Peyer's patch (tissue), 4 donors: ENCODE data around the gene PKMYT1. TPM values are rescaled to one million over a fixed set of nuclear protein-coding genes. Genes with fewer than 3 reads are reported as not detected.

Experiments
- DNase-seq, 3 donors: peaks; one replicate each; pipeline ENCODE4 v3.0.0-alpha.2; 2017 to 2019
- H3K27ac ChIP-seq, 4 donors: fragments of 200-600 bp; sonication (generic); one replicate each; pipeline ENCODE4 v1.5.1; 2016 to 2019
- H3K27me3 ChIP-seq, 2 donors: fragments of 200-600 bp; sonication (generic); one replicate each; pipeline ENCODE4 v1.5.1; 2019
- H3K36me3 ChIP-seq, 3 donors: fragments of 200-600 bp; sonication (generic); one replicate each; pipeline ENCODE4 v1.5.1; 2016 to 2019
- H3K4me1 ChIP-seq, 4 donors: fragments of 200-600 bp; sonication (generic); one replicate each; pipeline ENCODE4 v1.5.1; 2016 to 2019
- H3K4me3 ChIP-seq, 4 donors: fragments of 200-600 bp; sonication (generic); 1 replicate in 3 of 4; 2 replicates in 1 of 4; pipeline ENCODE4 v1.5.1; 2016 to 2019; ENCODE audit warnings: mild to moderate bottlenecking in 1 of 4
- H3K9me3 ChIP-seq, 4 donors: fragments of 200-600 bp; sonication (generic); one replicate each; pipeline ENCODE4 v1.5.1; 2016 to 2019; ENCODE audit warnings: mild to moderate bottlenecking in 1 of 4
- CTCF ChIP-seq, 6 experiments: fragments of 450-650 bp in 4 of 6; fragments of 200-600 bp in 2 of 6; sonication (generic) in 1 of 6; IDR thresholded peaks; one replicate each; pipeline ENCODE4 v1.5.1; 2017 to 2019; ENCODE audit warnings: antibody characterized with exemption in 6 of 6, mild to moderate bottlenecking in 3 of 6, moderate library complexity in 1 of 6
- POLR2A ChIP-seq, 2 donors: fragments of 450-650 bp; IDR thresholded peaks; one replicate each; pipeline ENCODE4 v1.5.1; 2017; ENCODE audit warnings: antibody characterized with exemption in 2 of 2, mild to moderate bottlenecking in 2 of 2, moderate library complexity in 2 of 2
- total RNA-seq, 4 donors: library from RNA; depleted of rRNA; stranded (reverse); fragments of >200 nt; gene quantifications; one replicate each; pipeline ENCODE4 v1.1.0, GENCODE V29; 2016

The PKMYT1 gene
- total RNA-seq, 4 donors from 2014 or later: 4.3 to 23.9 (median 6.0) TPM

- TF ChIP-seq CTCF (IDR thresholded peaks at IDR 0.05) (no peak), POLR2A (IDR thresholded peaks at IDR 0.05) (no peak)
- no peak for DNase-seq
- H3K27ac ChIP-seq: no peak overlapping the region
- H3K27me3 ChIP-seq: no peaks in the 10 kb centered on the region
- no peak overlapping the region for H3K4me3 ChIP-seq
- H3K4me1 ChIP-seq: peaks cover 0 to 3% (median 0%) of the 10 kb centered on the region in 4 donors
- no peaks in the 10 kb centered on the region for H3K36me3 ChIP-seq
- no peaks in the 10 kb centered on the region for H3K9me3 ChIP-seq
Observed at GRCh38 chr16:2999929-3000328, 19.7 kb upstream of the PKMYT1 start.

DNA sequence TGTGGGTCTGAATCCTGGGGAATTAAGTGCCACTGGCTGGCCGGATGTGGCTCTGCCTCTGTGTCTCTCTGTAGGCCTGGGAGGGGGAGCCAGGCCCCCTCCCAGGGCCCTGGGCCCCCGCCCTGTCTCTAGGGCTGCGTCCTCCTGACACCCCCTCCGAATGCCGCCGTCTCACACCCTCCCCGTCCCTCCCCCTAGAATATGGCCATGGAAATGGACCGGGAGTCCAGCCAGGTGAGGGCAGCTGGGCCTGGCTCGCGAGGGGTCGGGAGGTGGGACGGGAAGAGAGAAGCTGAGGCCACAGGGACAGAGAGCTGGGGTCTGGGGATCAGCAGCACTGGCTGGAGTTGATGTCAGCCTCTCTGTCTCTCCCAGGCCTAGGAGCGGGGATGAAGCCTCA, 16.1 kb upstream of the PKMYT1 start:
- no peak for DNase-seq
- TF ChIP-seq CTCF (IDR thresholded peaks at IDR 0.05) (no peak), POLR2A (IDR thresholded peaks at IDR 0.05) (no peak)

DNA sequence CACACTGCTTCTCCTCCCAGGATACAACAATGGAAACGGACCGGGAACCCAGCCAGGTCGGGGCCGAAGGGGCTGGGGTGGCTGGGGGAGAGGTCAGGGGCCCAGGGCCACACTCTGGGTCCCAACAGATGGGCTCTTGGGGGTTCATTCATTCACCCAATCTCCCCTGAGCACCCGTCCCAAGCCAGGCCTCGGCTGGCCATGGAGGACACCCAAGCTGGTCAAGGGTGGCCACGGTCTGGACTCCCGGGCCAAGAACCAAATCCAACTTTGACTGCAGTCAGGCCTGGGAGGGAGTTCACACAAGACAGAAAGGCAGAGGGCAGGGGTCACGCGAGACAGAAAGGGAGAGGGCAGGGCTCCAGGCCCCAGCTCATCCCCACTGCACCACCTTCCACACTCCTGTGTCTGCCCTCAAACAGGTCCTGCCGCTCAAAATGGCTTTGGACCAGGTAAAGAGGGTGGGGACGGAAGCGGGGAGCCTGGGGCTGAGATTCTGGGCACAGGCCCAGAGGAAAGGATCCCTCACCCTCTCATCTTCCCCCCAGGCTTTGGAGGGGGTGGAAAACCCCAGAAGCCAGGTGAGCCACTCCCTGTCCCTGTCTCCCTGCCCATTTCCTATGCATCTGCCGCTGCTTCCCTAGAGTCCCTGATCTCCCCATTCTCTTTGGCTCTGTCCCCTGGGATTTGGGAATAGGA, 12.3 kb upstream of the PKMYT1 start:
- Histone ChIP-seq H3K9me3 (no peaks in the 10 kb centered on the region), H3K36me3 (no peaks in the 10 kb centered on the region), H3K4me1 (no peaks in the 10 kb centered on the region), H3K27ac (no peak overlapping the region), H3K4me3 (no peak overlapping the region), H3K27me3 (no peaks in the 10 kb centered on the region)
- no peak for TF ChIP-seq CTCF (IDR thresholded peaks at IDR 0.05)
- no peak for TF ChIP-seq POLR2A (IDR thresholded peaks at IDR 0.05)
- no peak for DNase-seq

More for the DNA sequence above, 16.1 kb upstream of the PKMYT1 start:
- Histone ChIP-seq H3K27ac (no peak overlapping the region), H3K9me3 (no peaks in the 10 kb centered on the region), H3K27me3 (no peaks in the 10 kb centered on the region), H3K4me3 (no peak overlapping the region), H3K36me3 (no peaks in the 10 kb centered on the region), H3K4me1 (no peaks in the 10 kb centered on the region)

DNA sequence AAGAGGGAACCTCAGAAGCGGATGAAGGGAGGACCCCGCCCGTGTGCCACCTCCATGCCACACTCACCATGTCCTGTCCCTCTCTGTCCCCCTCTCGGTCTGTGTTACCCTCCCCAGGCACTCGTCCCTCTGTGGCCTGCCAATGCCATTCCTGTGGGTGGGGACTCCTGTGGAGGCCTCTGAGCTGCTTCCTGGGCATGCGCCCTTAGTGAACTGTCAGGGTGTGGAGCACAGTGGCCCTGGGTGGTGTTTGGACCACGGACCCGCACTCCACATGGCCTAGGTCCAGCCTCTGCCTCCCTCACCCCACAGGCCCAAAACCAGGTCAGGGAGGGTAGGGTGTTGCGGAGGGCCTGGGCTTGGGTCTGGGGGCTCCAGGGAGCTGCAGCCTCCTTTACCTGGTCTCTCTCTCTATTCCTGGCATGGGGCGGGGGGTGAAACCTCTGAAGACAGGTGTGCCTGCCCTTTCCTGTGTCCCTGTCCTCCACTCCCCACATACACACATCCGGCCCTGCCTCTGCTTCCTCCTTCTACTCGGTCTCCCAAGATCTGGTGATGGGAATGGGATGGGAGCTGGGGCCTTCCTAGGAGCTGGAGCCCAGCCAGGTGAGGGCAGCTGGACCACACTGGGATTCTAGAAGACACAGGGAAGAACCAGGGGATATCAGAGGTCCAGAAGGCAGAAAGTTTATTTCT, 11.5 kb upstream of the PKMYT1 start:
- DNase-seq: no peak
- Histone ChIP-seq H3K4me1 (no peaks in the 10 kb centered on the region), H3K9me3 (no peaks in the 10 kb centered on the region), H3K27ac (no peak overlapping the region), H3K27me3 (no peaks in the 10 kb centered on the region), H3K36me3 (no peaks in the 10 kb centered on the region), H3K4me3 (no peak overlapping the region)
- TF ChIP-seq POLR2A (IDR thresholded peaks at IDR 0.05): no peak
- no peak for TF ChIP-seq CTCF (IDR thresholded peaks at IDR 0.05)

DNA sequence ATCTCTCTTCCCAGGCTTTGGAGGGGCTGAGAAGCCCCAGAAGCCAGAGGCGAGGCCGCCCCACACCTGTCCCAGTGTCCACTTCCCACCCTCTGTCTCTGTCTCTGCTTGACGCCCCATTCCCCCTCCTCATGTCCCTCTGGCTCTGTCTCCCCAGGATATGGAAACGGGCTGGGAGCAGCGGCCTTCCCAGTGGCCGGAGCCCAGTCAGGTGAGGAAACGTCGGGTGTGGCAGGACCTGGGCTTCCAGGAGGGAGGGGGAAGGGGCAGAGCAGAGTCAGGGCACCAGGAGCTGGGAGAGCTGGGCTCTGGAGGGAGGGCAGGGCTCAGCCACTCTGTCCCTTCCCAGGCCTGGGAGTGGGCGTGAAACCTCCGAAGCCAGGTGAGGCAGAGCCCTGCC, 10.6 kb upstream of the PKMYT1 start:
- no peaks in the 10 kb centered on the region for H3K9me3 ChIP-seq
- no peak overlapping the region for H3K27ac ChIP-seq
- DNase-seq: no peak
- TF ChIP-seq POLR2A (IDR thresholded peaks at IDR 0.05): no peak
- TF ChIP-seq CTCF (IDR thresholded peaks at IDR 0.05): no peak
- H3K36me3 ChIP-seq: no peaks in the 10 kb centered on the region
- H3K4me3 ChIP-seq: no peak overlapping the region
- no peaks in the 10 kb centered on the region for H3K27me3 ChIP-seq
- no peaks in the 10 kb centered on the region for H3K4me1 ChIP-seq
